HG02938 (cell line): ENCODE data around the gene ZFP42.
"Not testable (repeated sequence)": the region's sequence is repeated elsewhere in the genome, so short reads cannot be mapped to it uniquely, and the experiment has no call there.

Experiments
- ATAC-seq: cut with Tn5 transposase; IDR thresholded peaks from one replicate; pipeline ENCODE4 v1.9.1; 2021; ENCODE audit warnings: mild to moderate bottlenecking, moderate library complexity; ENCODE audit not compliant: unreplicated experiment

ZFP42 gene

DNA sequence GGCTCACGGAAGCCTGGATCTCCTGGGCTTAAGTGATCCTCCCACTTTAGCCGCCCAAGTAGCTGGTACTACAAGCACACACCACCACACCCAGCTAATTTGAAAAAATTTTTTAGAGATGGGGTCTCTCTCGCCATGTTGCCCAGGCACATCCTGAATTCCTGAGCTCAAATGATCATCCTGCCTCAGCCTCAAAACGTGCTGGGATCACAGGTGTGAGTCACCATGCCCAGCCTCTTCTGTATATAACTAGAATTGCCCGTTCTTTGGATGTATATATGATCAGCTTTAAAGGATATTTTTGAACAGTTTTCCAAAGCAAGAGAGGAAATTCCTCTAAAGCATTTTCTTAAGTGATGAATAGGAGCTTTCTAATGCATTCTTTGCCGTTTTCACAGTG is 22.7 kb downstream of the ZFP42 start:
- no peak for ATAC-seq

DNA sequence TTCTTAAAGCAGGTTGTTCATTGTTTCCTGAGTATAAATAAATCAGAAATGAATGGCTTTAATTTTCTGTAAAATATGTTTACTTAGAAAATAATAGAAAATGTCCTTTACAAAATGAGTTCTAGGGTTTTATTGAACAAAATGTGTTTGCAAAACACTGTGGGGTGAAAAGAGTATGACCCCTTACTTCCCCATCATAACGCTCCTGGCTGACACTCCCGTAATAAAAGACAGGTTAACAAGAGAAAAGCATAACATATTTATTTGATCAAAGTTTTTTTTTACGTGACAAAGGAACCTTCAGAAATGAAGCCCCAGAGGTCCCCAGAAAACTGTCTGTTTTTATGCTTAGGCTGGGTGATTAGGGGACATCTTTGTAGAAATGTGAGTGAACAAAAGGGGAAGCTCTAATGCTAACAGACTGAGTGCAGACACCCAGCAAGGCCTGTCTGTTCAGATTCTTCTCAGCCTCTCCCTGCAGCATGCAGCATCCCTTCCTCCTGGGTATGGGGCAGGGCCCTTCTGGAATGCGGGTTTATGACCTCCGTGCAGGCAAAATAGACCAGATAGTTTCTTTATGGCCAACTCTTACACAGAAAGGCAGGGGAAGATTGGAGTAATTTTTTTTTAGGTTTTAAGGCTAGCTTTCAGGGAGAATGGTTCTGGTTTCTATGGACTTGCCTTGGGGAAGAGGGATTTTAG is 26.1 kb downstream of the ZFP42 start:
- ATAC-seq: no peak

DNA sequence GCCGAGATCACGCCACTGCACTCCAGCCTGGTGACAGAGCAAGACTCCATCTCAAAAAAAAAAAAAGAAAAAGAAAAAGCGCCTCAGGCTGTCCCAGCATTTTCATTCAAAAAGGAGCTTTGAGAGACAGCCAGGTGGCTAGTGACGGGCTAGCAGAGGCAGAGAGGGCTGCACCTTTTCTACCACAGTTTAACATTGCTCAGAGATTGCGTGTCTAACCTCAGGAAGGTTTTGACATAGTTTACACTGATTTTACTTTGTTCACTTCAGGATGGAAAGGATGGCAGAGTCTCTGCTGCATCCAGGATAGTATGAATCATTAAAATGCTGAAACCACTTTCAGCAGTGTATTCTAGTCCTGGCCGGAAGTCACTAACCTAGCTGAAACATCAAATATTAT is 28.1 kb downstream of the ZFP42 start:
- ATAC-seq: no peak

DNA sequence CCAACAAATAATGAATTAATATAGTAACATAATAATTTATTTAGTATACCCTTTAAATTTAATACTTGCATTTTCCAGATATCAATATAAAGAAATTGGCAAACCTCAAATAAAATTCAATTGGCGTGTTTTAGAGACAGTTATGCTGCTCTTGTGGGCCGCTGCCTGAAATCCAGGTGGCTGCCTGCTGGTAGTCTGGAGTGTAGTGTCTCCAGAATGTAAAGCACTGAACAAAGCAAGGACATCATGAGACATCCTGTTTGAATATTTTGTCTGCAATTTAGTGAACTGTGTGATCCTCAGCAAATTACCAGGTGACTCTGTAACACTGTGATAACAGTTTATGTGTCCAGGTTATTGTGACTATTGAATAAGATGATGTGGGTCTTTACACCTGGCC is 29.9 kb downstream of the ZFP42 start:
- no peak for ATAC-seq

DNA sequence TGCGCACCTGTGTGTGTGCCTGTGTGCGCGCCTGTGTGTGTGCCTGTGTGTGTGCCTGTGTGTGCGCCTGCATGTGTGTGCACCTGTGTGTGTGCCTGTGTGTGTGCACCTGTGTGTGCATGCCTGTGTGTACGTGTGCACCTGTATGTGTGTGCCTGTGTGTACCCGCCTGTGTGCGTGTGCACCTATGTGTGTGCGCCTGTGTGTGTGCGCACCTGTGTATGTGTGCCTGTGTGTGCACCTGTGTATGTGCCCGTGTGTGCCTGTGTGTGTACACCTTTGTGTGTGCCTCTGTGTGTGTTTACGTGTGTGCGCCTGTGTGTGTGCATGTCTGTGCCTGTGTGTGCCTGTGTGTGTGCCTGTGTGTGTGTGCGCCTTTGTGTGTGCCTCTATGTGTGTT is 33.5 kb downstream of the ZFP42 start:
- ATAC-seq: no peak

DNA sequence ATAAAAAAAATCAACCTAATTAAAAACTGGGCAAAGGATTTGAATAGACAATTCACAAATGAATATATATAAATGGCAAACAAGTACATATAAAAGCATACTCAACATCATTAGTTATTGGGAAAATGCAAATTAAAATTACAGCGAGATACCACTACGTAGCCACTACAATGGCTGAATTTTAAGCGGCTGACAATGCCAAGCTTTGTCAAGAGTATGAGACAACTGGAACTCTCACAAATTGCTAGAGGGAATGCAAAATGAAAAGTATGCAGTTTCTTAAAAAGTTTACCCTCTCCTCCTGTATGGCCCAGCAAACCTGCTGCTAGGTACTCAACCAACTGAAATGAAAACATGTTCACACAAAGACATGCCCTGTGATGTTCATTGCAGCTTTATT is 34.8 kb downstream of the ZFP42 start:
- no peak for ATAC-seq

DNA sequence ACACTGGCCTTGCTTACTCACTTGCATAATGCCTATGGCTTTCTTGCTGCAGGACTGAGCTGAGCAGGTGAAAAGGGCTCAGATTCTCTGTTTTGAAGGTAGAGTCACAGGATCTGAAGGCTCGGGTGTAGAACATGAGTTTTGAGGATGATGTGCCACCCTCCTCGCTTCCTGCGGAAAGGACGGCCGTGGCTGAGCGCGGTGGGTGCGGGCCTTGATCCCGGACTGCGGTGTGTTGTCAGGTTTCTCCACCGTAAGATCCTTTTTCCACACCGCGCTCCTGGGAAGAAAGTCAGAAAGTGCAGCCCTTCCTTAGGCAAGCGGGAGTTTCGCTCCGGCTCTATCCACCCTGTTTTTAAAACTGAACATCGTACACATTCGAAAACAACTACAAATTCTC is 36.2 kb downstream of the ZFP42 start:
- ATAC-seq: no peak

DNA sequence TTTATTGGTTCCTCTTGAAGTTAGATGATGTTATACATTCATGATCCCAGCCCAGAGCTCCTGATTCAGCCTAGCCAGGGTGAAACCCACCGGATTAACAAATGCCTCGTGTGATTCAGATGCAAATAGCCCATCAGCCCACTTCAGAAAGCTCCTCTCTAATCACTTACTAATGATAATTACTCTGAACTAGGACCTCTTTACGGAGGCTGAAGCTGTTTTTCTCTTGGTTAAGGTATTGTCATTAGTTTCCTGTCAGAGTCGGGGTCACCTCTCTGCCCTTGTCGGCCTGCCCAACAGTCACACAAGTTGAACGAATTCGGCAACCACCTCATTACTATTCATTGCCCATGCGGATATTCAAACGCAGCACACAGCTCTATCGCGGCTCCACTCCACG is 36.6 kb downstream of the ZFP42 start:
- ATAC-seq: no peak

DNA sequence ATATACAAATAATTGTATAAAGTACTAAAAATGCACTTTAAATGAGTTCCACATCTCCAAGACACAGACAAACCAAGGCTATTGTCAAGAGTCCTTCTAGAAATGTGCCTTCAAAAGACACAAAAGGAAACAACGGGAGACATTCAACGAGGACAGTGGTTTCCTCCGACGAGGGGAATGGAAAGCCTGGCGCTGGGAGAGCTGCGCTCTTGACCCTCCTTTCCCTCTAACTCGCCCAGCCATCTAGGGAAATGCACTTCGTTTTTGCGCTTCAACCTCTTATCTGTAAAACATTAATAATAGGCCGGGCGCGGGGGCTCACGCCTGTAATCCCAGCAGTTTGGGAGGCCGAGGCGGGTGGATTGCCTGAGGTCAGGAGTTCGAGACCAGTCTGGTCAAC is 37.0 kb downstream of the ZFP42 start:
- ATAC-seq: no peak

DNA sequence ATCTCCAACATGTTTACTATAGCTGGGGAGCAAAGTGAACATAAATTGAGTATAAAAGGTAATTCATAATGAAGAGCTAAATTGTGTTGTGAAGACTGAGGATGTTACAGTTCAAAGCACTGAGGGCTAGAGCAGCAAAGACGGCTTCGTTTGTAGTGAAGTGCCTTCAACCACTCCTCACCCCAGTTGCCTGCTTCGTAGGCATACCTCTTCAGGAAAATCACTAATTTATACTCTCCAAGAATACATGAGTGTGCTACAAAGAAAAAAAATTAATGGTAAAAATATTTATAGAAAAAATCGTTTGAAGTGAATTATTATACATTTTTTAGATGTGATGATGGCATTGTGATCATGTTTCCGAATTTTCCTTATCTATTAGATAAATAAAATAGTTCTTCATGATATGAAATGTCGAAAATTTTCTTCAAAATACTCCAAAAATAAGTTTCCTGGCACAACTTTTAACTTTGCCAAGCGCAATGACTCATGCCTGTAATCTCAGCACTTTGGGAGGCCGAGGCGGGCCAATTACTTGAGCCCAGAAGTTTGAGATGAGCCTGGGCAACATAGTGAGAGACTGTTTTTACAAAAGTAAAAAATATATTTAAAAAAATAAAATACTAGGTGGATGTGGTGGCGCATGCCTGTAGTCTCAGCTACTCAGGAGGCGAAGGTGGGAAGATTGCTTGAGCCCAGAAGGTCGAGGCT is 41.6 kb downstream of the ZFP42 start:
- ATAC-seq: no peak

DNA sequence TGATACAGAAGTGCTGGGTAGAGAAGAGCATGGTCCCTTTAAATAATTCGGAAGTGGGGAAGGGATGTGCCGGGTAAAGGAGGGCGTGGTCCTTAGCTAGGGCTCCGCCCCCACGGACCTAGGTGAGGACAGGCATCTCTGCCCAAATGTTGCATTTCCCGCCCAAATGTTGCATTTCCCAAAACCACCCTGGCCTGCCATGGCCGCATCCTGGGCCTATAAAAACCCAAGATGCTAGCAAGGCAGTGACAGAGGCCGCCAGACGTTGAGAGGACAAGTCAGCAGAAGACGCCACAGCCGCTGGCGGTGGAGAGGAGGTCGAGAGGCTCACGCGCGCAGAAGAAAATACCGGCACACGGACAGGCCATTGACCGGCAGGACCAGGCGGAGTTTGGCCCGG is 46.1 kb downstream of the ZFP42 start:
- no peak for ATAC-seq

DNA sequence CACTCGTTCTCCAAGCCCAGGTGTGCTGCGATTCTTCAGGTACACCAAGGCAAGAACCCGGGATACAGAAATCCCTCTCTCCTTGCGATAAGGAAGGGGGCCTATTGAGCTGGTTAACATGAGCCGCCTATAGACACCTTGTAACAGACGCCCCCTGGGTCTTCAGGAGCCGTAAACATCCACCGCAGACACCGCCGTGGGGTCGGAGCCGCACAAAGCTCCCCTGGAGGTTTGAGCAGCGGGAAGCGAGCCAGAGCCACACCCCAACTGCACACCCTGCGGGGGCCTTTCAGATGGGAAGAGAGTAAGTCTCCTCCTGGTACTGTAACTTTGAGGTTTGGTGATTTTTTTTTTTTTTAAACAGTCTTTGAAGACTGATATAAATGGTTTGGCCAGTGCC is 46.6 kb downstream of the ZFP42 start:
- no peak for ATAC-seq

DNA sequence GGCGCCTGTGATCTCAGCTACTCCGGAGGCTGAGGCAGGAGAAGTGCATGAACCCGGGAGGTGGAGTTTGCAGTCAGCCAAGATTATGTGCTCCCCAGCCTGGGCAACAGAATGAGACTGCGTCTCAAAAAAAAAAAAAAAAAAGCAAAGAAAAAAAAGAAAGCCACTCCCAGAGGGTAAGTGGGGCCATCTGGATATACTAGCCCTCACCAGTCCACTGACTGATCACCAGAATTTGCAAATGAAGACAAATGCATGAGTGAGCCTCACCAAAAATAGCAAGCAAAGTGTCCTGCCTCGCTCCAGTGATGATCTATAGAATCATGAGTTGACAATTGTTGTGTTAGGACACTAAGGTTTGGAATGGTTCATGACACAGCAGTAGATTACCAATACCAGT is 47.6 kb downstream of the ZFP42 start:
- no peak for ATAC-seq

DNA sequence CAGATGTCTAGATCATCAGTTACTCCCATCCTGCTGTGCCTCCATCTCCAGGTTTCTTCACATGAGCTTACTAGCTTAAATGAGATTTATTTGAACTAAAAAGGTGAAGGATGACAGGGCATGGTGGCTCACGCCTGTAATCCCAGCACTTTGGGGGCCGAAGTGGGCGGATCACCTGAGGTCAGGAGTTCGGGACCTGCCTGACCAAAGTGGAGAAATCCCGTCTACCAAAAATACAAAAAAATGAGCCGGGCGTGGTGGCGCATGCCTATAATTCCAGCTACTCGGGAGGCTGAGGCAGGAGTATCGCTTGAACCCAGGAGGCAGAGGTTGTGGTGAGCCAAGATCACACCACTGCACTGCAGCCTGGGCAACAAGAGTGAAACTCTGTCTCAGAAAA is 49.9 kb downstream of the ZFP42 start:
- ATAC-seq: not testable (repeated sequence)

DNA sequence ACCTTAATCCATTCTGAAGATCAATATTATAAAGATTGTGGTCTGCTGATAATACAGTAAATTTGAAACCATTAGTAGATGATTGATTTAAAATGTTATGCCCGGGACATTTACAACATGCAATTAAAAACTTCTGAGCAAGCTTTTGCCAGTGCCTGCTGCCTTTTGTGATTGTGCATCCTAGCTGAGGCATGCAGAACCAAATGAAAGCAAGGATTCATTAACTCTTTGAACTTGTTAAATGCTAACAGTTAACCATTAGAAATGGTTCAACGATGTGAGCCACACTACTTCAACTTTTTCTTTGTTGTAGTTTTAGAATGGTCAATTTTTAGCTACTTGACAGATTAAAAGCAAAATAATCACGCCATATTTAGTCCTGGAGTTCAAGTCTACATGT is 51.1 kb downstream of the ZFP42 start:
- no peak for ATAC-seq

DNA sequence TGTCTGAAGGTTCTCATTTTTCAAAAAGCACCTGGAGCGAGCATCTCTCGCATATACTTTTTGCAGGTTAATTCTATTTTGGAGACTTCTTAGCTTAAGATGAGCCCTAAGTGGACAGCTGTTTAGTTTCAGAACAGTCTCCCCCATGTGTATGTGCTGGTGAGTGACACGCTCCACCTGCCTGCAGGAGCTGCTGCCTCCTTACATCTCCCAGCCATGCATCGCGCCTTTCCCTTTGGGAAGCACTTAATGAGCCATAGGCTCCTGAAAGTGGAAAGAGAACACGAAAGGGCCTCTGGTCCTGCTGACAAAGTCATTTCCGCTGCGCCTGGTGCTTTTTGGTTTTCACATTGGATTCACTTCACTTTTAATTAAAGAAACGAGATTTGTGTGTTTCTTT is 57.7 kb downstream of the ZFP42 start:
- no peak for ATAC-seq
